HL-60/S4 (cell line): Measurements from ENCODE around the gene LRPAP1.

ENCODE experiments used
- in situ Hi-C: fragments of 300-500 bp; cut with MboI; formaldehyde crosslinking; loops from 2 replicates; pipeline ENCODE4 v1.14.3; 2022; ENCODE audit warnings: low sequenced_read_pairs

The LRPAP1 gene

DNA sequence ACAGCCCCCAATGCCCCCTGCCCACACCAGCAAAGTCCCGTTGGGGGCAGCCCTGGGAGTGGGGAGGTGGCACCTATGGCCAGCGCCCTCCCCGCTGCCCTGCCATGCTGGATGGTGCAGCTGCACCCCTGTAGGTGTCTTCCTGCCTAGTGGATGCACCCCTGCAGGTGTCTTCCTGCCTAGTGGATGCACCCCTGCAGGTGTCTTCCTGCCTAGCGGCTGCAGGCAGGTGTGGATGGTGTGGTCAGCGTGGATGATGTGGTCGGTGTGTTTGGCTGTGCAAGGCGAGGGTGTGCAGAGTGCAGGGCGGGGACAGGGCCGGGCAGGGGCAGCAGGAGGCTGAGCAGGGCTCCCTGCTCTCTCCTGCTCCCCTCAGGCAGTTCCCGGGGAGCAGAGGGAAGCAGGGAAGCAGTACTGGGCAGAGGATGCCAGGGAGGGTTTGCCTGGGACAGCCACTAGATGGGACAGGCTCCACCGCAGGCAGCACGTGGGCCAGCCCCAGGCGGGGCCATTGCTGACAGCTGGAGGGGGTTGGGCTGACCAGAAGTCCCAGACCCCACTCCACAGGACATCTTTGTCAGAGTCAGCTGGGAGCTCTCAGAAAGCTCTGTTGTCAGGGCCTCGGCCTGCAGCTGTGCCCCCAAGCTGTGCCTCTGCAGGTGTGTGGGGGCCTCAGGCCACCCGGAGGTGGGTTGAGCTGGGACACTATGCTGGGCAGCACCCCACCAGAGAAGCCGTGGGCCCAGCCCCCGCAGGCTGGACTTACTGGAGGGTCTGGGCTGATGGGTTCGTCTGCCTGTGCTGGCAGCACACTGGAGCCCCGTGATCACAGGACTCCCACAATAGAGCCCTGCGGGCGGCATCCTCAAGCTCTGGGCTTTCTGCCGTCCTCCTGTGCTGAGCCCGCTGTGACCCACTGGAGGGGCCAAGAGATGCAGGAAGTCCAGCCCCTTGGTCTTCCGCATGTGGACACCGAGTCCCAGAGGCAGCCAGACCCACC lies 45.4 kb downstream of the LRPAP1 start:
- in situ Hi-C loops: no loop called here

DNA sequence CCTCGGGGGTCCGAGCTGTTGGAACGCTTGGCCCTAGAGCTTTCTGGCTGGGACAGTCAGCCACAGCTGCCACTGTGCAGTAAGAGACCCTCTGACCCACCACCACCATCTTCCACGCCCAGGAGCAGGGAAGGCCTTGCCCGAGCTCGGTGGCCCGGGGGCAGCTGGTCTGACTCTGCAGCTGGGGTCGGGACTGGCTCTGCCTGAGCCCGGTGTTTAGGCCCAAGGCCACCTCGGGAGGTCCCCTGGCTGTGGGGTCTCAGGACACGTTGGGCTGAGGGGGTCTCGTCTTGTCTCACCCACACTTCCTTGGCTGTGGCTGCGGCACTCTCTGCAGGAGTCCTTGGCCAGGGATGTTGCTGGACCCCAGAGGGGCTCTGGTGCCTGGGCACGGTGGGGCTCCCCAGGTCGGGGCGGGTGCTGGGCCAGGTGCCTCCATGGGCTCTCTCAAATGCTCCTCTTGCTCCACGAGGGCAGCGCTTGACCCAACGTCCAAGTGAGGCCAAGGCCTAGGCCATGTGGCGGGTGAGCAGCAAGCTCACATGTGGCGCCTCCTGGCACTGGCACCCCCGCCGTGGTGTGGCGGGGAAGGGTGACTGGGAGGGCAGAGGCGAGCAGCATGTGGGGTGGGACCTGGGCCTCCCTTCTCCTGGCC lies 46.2 kb downstream of the LRPAP1 start:
- in situ Hi-C loops: no loop called here

DNA sequence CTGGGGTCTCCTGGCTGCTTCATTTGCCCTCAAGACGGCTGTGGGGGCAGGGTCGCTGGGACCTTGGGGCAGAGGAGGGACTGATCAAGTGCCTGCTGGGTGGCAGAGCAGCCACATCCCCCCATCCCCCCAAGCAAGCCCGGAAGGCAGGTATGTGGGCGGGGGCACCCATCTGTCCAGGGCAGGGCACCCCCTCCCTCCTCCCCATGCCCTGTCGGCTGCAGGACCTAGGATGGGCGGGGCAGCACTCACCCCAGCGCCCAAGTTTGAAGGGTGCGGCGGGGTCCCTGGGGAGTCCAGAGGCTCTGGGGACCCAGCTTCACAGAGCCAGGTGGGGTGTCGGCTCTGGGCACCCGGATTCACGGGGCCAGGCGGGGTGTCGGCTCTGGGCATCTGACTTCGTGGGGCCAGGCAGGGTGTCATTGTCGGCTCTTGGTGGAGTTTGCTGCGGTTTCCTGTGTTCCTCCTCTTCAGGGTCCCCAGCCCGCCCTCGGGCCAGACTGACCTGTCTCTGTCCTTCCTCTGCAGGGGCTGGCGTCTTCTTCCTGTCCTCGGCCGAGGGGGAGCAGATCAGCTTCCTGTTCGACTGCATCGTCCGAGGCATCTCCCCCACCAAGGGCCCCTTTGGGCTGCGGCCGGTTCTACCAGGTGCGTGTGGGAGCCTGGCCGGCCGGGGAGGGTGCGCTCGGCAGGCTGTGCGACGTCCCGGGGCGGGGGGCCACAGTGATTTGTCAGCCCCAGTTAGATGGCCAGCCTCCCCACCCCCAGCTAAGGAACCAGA lies 47.0 kb downstream of the LRPAP1 start:
- in situ Hi-C loops: no loop called here

DNA sequence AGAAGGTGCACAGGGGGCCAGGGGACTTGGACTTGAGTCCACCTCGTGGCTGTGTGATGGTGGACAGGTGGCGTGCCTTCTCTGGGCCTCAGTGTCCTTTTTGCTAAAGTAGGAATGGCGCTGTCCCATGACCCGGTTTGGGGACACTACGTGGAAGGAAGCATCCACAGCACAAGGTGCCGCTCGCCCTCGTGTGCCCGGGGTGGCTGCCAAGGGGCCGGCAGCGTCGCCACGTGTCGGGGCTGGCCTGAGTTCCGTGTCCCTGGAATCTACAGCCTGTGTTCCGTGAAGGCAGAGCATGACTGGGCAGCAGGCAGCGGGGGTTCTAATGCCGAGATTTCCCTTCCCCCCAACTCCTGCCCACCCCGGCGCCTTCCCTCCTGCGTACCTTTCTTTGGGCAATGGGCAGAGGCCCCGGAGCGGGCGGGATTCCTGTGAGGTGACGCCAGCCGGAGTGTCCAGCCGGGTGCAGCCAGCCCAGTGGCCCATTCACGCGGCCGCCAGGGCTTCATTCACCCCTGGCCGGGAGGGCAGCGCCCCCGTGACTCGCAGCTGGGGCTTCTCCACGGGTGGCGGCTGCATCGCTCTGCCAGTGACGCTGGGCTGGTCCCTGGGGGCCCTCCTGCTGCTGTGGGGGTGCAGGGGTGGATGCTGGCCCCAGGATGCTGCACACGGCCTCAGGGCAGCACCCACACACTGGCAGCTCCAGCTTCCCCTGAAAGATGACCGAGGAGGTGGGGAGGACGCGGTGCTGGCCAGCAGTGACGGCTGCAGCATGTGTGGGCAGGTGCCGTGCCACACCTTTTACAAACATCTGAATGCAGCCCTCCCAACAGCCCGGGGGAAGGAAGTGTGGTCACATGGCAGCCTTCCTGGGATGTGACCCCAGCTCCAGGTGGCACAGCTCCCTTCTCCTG lies 47.9 kb downstream of the LRPAP1 start:
- in situ Hi-C loops: no loop called here

DNA sequence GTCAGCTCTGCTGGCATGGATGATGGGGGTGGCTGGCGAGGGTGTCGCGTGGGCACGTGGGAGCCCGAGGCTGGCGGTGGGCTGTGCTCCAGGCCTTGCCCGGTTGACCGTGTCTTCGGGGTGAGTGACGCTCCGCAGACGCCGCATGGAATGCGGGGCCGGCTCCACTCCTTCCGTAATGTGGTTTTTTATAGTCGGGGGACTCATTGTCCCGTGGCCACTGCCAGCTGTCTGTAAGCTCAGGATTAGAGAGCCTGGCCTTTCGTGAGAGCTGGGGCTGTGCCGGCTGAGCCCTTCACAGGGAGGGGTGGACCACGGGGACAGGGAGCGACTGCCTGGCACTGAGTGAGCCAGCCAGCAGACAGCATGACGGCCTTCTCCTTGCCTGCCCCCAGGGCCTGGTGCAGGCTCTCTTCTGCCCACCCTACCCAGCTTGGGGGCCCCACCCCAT lies 48.7 kb downstream of the LRPAP1 start:
- in situ Hi-C loops: no loop called here

DNA sequence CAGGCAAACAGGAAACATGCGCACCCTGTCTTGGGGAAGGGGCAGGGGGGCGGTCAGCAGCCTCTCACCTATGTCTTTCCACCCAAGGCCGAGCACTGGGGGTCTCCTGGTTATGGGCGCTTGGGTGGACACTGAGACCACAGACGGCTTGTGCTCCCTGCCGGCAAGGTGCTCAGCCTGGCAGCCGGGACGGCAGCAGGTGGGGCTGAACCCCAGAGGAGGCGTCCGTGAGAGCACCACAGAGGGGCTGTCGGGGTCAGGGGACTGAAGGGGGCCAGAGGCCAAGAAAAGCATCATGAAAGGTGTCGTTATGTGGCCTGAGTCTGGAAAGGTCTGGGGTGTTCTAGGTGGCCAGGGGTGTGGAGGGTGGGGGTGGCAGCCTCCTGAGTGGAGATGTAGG lies 49.5 kb downstream of the LRPAP1 start:
- in situ Hi-C loops: no loop called here

DNA sequence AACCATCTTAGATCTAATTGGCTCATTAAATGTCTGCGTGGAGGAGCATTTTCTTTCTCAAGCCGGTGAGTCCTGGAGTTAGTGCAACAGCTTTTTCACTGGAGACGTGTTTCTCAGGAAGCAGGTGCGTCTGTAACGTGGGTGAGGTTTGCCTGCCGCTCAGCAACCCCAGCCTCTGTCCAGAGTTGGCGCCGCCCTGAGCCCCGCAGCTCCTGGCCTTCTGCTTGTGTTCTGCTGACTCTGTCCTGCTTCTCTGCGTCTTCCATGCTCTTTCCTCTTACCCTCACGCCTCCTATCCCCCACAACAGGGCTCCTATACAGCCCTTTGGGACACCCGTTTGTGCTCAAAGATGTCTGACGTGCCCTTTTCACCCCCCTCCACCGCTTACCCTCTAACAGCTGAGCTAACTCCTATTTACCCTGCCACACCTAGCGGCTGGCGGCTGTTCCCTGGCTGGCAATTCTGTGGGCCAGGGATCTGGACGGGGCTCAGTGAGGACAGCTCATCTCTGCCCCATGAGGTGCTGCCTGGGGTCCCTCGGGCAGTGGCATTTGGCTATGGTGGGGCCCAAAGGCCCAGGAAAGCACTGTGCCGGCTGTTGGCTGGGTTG lies 50.3 kb downstream of the LRPAP1 start:
- in situ Hi-C loops: no loop called here

DNA sequence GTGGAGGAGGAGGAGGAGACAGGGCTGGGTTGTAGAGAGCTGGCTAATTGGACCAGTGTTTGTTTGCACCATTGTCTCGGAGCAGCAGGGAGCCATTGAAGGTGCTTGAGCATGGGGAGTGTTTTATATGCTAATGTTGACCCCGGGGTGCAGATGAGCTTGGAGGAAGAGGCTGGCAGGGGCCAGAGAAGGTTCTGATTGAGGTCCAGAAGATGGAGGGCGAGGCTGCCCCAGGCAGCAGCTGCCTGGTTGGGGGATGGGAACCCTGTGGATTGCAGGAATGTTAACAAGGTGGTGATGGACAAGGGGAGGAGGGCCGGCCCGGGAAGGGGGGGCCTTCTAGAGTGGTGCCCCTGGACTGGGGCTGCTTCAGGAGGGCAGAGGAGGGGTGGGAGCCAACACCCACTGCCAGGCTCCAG lies 51.1 kb downstream of the LRPAP1 start:
- in situ Hi-C loops: no loop called here

DNA sequence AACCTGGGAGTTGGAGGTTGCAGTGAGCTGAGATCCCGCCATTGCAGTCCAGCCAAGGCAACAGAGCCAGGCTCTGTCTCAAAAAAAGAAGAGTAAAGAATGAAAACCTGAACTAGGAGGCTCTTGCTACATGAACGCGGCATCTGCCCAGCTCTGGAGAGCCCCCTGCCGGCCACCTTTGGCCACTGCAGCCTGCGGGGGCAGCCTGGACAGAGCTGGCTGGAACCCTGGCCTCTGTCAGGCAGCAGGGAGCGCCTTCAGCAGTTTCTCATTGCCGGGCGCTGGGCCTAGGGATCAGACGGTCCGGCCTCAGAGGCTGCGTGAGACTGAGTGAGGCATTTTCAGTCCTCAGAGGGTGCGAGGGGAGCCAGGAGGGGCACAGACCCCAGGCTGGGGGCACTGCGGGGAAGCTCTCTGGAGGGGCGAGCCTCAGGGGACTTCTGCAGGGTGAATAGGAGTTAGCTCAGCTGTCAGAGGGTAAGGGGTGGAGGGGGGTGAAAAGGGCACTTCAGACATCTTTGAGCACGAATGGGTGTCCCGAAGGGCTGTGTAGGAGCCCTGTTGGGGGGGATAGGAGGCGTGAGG lies 51.6 kb downstream of the LRPAP1 start:
- in situ Hi-C loops: no loop called here

DNA sequence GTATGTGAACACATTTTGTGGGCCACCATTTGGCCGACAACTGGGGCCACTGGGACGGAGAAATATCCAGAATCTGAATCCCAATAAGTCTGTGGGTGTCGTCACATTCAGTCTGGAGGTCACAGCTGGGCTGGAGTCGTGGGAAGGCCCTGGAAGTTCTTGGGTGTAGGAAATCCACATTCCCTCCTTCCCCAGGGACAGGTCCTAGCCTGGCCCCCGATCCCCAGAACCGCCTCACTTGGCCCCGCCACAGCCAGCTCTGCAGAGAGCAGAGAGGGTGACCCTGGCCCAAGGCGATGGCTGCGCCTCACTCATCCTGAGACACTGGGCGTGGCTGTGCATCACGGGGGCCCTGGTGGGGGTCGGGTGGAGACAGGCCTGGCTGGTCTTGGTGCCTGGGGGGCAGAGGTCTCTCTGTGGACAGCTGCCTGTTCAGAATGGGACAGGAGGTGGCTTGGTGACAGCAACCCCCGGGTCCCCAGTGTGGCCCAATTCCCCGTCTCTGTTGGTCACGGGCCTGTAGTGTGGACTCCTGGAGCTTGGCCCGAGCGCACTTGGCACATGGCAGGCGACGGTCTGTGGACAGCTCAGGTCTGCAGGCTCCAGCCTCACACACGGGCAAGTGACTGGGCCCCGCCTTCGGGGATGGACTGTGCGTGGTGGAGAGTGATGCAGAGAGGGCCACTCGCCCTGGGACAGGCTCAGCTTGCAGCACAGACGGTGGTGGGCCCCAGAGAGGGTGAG lies 52.7 kb downstream of the LRPAP1 start:
- in situ Hi-C loops: no loop called here

DNA sequence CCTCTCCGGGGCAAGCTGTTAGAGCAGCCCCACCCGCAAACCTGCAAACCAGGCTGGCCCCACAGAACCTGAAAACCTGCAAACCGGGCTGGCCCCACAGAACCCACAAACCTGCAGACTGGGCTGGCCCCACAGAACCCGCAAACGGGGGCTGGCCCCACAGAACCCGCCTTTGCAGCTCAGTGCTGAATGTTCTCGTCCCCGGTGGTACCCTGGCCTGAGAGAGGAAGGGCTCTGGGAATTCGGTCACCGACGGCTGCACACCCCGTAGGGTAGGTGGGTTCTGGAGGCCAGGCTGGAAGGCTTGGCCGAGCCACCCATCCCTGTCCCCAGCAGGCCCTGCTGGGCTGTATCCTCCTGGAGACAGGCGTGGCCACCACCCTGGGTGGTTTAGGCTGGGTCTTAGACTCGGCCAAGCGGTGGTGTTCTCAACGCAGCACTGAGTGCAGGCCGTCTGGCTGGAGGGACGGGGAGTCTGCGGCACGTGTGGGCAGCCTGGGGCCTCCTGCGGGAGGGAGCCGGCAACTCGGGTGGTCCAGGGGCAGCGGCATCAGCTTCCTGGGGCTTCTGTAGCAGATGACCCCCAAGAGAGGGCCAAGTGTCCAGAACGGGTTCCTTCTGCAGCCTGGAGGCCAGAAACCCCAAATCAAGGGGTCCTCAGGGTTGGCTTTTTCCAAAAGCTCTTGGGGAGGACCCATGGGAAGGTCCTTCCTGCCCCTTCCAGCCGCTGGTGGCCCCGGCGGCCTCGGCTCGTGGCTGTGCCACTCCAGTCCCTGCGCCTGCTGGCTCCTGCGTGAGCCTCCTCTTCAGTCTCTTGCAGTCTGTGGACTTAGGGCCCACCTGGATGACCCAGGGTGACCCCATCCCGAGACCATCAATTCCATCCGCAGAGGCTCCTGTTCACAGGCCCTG lies 53.5 kb downstream of the LRPAP1 start:
- in situ Hi-C loops: no loop called here

DNA sequence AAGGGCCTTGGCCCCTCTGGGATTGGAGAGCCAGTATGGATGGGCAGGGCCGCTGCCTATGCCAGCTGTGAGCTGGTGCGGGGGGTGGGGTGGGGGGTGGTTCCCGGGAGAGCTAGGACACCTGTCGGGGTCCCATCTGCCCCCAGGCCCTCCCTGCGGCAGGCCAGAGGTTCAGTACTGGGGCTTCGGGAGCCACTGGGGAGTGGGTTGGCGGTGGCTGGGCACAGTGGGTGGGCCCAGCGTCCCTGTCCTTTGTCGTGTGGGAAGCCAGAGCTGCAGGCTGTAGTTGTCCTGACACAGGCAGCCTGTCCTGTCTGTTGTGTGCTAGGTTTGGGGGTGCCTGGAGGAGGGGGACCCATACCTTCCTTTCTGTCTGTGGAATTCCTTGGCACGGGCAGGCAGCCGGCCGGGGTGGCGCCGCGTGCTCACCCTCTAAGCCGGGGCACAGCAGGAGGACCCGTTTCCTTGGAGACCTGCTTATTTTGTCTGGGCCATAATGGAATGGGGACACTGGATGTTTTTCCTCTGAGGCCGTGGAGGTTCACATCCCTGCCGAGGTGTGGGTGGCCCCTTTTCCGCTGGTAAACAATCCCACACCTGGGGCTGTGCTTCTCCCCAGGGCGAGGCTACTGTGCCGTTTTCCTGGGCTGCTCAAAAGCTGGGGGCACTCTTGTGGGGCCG lies 54.3 kb downstream of the LRPAP1 start:
- in situ Hi-C loops: no loop called here

DNA sequence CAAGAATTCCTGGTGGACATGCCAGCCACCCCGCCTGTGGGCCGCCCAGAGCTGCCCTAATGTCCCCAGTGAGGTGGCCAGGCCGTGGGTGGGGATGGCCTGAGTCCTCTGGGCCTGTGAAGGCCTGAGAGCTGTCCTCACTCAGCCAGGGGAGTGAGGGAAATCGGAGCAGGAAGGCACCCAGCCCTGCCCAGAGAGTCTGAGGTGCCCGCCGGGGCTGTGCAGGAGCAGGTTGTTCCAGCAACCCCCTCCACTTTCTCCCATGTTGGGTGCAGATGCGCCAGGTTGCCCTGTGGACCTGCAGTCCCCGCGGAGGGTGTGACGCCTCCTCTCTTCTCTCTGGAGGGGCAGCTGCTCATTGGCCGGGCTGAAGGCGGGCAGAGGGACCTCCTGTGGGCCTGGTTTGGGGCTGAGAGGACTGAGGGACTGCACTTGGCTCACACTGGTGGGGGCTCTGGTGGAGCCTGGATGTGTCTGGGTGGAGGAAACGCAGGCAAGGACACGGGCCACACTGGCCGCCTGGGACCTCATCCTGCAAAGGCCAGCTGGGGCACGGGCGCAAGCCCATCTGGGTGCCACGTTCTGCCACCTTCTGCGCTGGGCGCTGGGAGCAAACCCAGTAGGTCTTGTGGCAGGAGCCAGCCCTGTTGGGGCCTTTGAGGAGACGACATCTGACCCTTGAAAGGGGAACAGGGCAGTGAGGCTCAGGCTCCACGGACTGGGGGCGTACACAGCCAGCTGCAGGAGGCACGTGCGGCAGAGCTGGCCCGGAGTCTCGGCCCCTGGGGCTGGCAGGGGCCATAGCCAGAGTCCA lies 55.1 kb downstream of the LRPAP1 start:
- in situ Hi-C loops: no loop called here

DNA sequence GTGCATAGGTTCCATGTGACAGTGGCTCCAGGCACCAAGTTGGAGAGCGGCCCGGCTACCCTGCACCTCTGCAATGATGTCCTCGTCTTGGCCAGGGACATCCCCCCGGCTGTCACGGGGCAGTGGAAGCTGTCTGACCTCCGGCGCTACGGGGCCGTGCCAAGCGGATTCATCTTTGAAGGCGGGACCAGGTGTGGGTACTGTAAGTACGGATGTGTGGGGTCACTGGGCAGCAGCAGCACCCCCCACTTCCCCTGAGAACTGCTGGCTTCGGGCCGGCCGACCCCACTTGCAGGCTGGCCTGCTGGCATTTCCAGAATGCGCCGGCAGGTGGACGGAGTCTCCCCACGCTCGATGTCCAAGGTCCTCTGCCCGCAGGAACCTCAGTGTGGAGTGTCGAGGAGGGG lies 55.9 kb downstream of the LRPAP1 start:
- in situ Hi-C loops: no loop called here

DNA sequence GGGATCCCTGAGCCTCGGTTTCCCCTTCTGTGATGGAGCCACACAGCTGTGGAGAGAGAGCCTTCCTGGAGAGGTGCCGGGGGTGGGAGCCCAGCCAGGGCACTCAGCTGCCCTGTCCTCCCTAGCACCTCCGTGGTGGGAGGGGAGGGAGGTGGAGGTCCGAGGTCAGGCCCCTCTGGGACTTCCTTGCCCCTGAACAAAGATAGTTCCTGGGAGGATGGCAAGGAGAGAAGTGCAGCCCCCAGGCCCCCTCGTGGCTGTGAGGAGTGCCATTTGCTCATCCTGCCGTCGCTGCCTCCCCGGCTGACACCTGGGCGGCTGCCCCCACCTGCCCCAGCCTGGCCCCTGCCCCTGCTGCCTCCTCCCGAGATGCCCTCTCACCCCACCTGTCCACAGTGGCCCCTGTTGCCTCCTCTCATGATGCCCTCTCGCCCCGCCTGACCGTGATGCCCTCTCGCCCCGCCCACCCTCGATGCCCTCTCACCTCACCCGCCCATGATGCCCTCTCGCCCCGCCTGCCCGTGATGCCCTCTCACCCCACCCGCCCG lies 56.4 kb downstream of the LRPAP1 start:
- in situ Hi-C loops: no loop called here
